NCI-H460 (cell line): ENCODE measurements around the gene DNPEP. TPM values are rescaled to one million over a fixed set of nuclear protein-coding genes. Genes with fewer than 3 reads are reported as not detected.
A peak's percentile ranks its signal among the peaks of the same experiment; 100 is the strongest.

Source experiments
- DNase-seq: peaks from one replicate; pipeline ENCODE4 v3.0.0-alpha.2; 2016; ENCODE audit warnings: low read depth; ENCODE audit errors: extremely low read depth
- polyA plus RNA-seq: library from polyadenylated mRNA; depleted of rRNA; stranded (reverse); fragments of >200 nt; gene quantifications from 2 replicates; pipeline ENCODE4 v1.2.3, GENCODE V29; 2014; cell fraction: nucleus; rRNA removed
- total RNA-seq: library from RNA; depleted of rRNA; stranded (reverse); fragments of >200 nt; shearing (Covaris generic); gene quantifications from 2 replicates; pipeline ENCODE4 v1.2.3, GENCODE V29; 2014; rRNA removed

DNPEP gene
- 50.8 and 55.2 TPM in 2 replicates for total RNA-seq
- polyA plus RNA-seq = 119 and 121 TPM in 2 replicates

DNA sequence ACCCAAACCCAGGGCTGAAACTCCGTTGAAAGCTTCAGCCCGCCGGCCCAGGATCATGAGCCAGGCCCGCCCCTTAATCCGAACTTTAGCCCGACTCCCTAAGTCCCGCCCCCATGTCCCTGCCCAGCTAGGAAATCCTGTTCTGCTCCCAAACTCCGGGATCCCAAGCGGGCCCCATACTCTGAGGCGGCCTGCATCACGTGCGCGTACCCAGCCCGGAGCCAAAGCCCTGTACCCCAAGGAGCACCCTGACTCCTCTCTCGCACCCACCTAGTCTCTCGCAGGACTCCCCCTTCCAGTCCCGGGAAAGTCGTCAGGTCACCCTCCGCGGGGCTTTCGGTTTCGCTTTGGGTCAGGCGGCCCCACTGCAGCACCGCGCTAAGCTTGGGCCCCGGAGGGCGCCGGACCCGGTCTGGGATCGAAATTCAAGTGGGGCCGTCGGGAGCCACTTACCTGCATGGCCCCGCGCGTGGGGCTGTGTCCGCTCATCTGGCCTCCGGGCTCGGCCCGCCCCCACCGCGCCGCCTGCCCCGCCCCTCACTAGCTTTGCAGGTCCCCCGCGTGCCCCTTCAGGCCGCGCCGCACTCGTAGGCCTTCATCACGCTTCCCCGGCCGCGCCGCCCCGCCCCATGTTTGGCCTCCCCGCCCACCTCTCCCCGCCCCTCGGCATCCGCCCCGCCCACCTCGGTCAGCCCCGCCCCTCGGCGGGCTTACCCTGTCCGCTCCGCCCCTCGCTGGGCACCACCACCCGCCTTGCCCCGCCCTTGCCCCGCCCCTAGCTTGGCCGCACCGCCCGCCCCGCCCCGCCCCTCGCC, at the start of gene DNPEP:
DNPEP (minus strand) TSS at position 607 of the 815 bp plus-strand sequence; CDS start at position 489, 118 bp downstream.
- DNase-seq = peak; percentile 86

- DNase-seq = no peak
Observed at GRCh38 chr2:219437141-219437540, 49.4 kb upstream of the DNPEP start.

DNA sequence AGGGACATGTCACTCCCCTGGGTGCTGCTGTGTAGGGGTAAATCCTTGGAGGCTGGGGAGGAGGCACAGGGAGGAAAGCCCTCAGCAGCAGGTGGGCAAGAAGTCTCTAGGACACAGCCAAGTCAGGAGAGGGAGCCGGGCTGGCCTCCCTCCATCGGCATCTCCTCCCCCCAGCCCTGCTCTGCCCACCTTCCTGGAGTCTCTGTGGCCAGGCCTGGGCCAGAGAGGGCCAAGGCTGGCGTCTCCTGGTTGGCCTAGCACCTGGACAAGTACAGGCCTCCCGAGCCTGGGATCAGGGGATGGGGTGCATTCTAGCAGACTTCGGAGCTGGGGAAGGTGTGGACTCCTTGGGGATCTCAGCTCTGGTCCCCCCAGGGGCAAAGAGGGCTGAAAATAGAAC, 48.8 kb upstream of the DNPEP start:
- DNase-seq = no peak

DNA sequence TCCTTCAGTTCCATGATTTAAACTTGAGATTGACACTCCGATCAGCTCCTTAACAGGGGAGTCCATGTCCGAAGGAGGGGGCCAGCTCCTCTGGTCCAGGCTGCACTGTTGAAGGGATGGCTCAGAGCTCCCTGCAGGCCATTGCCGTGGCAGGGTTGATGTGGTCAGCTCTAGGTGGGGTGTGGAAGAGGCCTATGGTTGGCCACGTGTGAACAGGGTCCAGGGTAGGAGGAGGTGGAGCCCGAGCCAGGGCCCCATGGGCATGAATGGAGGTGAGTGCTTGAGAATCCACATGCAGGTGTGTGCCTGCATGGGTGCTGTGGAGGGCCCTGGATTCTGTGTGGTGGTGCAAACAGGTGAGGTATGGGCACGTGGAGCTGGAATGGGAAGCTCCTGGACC, 48.0 kb upstream of the DNPEP start:
- DNase-seq = no peak

GRCh38 chr2:219434718-219435525, 47.2 kb upstream of the DNPEP start, which contains the start of gene SPEG:
Gene SPEG (plus strand): TSS chr2:219434843. CDS start chr2:219434978, 135 bp downstream.
- DNase-seq = no peak

DNA sequence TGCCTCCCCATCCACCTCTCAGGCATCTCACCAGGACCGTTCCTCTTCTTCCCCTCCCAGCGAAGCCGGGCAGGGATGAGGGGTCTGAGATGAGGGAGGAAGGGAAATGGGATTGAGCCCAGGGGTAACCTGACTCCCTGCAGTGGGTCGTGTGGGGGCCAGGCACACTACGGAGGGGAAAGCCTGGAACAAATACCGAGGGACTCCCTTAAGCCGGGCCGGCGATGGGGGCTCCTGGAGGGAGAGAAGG, 46.7 kb upstream of the DNPEP start:
- no peak for DNase-seq

DNA sequence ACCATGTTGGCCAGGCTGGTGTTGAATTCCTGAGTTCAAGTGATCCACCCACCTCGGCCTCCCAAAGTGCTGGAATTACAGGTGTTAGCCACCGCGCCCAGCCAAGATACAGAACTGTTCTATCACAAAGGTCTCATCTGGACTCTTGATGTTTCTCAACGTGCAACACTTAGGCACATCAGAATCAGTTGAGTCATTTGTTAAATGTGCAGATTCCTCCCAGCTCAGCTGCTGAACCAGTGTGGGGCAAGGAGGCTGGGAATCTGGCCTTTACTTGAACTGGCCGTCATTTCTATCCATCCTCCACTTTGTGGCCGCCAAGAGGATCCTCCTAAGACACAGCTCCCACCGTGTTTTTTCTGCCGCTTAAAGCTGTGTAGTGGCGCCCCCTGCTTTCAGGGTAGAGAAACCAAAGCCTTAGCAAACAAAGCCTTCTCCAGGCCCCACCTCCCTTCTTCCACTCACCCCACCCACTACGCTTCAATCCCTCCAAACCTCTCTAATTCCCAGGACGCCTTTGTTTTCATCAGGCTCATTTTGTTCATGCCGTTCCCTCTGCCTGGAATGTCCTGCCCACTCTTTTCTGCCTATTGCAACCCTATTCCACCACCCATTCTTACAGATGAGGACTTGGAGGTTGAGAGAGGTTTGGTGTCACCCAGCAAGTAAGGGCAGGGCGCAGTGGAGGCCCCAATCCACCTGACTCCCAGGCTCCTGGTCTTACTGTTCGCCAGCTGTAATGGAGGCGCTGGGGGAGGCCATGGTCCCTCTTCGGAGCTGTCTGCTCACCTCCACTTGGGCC, 46.2 kb upstream of the DNPEP start:
- no peak for DNase-seq

- DNase-seq = peak; percentile 19
Observed at GRCh38 chr2:219430633-219431615, 43.2 kb upstream of the DNPEP start.

- DNase-seq = no peak
Observed at GRCh38 chr2:219429958-219430606, 42.4 kb upstream of the DNPEP start.

DNA sequence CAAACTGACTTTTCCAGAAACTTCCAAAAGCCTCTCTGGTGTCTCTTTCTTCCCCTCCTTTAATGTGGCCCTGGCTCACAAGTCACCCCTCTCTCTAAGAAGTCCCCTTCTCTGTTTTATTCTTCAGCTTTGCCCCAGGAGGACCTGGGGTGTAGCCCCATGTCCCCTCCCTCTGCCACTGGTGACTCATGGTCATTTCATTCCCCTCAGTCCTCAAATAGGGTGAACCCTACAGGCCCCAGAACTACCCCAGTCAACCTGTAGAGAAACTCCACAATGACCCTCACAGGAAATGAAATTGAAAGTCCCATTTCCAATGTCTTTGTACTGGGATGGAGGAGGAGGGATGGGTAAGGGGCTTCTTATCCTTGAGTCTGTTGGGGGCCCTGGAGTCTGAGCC, 40.8 kb upstream of the DNPEP start:
- DNase-seq = no peak

GRCh38 chr2:219426534-219427136, 38.9 kb upstream of the DNPEP start:
- no peak for DNase-seq

GRCh38 chr2:219426068-219426443, 38.3 kb upstream of the DNPEP start:
- no peak for DNase-seq

- DNase-seq = no peak
Observed at GRCh38 chr2:219425238-219426067, 37.7 kb upstream of the DNPEP start.

DNA sequence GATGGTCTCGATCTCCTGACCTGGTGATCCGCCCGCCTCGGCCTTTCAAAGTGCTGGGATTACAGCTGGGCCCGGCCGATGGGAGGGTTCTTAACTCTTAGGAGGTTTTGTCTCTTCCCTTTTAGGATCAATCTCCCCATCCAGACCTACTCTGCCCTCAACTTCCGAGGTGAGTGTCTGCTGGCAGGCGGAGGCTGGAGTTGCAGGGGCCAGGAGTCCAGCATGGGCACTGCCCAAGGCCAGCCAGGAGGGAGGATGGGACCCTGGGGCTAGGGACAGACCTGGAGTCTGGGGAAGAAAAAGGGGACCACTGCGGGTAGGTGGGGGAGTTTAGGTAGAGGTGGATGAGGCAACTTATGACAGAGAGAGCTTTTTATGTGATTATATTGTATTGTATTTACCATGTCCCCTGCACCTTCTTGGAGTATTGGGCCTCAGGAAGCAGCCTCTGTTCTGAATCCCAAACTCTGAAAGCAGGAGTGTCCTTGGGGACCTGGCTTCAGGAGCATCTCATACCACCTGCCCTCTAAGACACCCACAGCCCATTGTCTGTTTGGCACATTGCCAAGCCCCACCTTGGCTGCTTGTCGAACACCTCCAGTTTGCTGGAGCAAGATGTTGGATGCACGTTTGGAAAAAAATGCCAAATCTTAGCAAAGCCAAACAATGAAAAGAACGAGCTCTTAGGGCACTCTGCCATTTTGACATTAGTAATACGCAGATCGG, 36.1 kb upstream of the DNPEP start:
- DNase-seq = no peak

GRCh38 chr2:219422952-219423534, 35.3 kb upstream of the DNPEP start:
- DNase-seq = no peak

DNA sequence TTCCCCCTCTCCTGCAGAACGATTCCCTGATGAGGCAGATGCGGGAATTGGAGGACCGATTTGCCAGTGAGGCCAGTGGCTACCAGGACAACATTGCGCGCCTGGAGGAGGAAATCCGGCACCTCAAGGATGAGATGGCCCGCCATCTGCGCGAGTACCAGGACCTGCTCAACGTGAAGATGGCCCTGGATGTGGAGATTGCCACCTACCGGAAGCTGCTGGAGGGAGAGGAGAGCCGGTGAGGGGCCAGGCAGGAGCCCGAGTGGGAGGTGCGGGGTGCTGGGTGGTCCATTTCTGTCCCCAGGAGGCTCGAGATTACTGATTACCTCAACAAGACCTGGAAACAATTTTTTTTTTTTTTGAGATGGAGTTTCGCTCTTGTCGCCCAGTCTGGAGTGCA, 33.6 kb upstream of the DNPEP start:
- DNase-seq = no peak

GRCh38 chr2:219420687-219421086, 33.0 kb upstream of the DNPEP start:
- no peak for DNase-seq
